ENCODE results near the gene RASSF3.

DNA sequence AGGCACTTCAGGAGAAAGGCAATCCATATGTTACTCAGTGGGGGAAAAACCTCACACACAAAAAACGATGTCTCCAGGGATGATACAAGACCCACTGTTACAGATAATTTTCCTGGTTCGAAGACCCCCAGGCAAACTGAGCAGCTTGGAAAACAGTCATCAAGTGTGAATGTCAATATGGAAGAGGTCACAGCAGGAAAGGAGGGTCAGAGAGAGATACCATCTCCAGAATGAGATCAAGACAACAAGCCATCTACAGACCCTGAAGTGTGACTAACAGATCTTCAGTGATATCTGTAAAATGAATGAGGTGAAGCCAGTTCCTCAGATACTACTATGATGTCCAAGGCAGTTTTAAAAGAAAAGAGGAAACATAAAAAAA is 120.3 kb downstream of the RASSF3 start:
- TF ChIP-seq, protein P1, sequence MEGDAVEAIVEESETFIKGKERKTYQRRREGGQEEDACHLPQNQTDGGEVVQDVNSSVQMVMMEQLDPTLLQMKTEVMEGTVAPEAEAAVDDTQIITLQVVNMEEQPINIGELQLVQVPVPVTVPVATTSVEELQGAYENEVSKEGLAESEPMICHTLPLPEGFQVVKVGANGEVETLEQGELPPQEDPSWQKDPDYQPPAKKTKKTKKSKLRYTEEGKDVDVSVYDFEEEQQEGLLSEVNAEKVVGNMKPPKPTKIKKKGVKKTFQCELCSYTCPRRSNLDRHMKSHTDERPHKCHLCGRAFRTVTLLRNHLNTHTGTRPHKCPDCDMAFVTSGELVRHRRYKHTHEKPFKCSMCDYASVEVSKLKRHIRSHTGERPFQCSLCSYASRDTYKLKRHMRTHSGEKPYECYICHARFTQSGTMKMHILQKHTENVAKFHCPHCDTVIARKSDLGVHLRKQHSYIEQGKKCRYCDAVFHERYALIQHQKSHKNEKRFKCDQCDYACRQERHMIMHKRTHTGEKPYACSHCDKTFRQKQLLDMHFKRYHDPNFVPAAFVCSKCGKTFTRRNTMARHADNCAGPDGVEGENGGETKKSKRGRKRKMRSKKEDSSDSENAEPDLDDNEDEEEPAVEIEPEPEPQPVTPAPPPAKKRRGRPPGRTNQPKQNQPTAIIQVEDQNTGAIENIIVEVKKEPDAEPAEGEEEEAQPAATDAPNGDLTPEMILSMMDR (IDR thresholded peaks at IDR 0.05): no peak
- TF ChIP-seq POLR2A (IDR thresholded peaks at IDR 0.05) (no peak), POLR2AphosphoS5 (IDR thresholded peaks at IDR 0.05) (no peak), EP300 (IDR thresholded peaks at IDR 0.05) (no peak)

All from sigmoid colon (tissue), 4 donors.